Type B pancreatic cell (in vitro differentiated cells): ENCODE measurements around the gene CPSF4L. TPM values are rescaled to one million over a fixed set of nuclear protein-coding genes. Genes with fewer than 3 reads are reported as not detected.
A peak's percentile ranks its signal among the peaks of the same experiment; 100 is the strongest.

Experiments used
- DNase-seq: peaks from one replicate; pipeline ENCODE4 v3.0.0; 2021; ENCODE audit warnings: mixed read lengths; ENCODE audit not compliant: unreplicated experiment; ENCODE audit errors: extremely low spot score
- H3K27ac Mint-ChIP-seq: 2 replicates; pipeline ENCODE4 v1.8.0; 2021; ENCODE audit warnings: mild to moderate bottlenecking, mixed read lengths
- H3K27me3 Mint-ChIP-seq: 2 replicates; pipeline ENCODE4 v1.8.0; 2021; ENCODE audit warnings: mixed read lengths
- H3K36me3 Mint-ChIP-seq: 2 replicates; pipeline ENCODE4 v1.8.0; 2021; ENCODE audit warnings: mixed read lengths
- H3K4me1 Mint-ChIP-seq: one replicate; pipeline ENCODE4 v1.8.0; 2021; ENCODE audit warnings: mixed read lengths; ENCODE audit not compliant: unreplicated experiment
- H3K4me3 Mint-ChIP-seq: 2 replicates; pipeline ENCODE4 v1.8.0; 2021; ENCODE audit warnings: mild to moderate bottlenecking, mixed read lengths
- H3K9me3 Mint-ChIP-seq: 2 replicates; pipeline ENCODE4 v1.8.0; 2021; ENCODE audit warnings: mixed read lengths
- total RNA-seq: library from RNA; stranded (reverse); gene quantifications from 2 replicates; pipeline ENCODE4 v1.2.1, GENCODE V29; 2021; ENCODE audit warnings: low replicate concordance
- TF ChIP-seq, protein P1 (sequence below): fragments of 200-600 bp; sonication (generic); conservative IDR thresholded peaks from 2 replicates; pipeline ENCODE4 v1.5.0; 2021; ENCODE audit warnings: antibody characterized with exemption, mild to moderate bottlenecking

The CPSF4L gene
- total RNA-seq, 1 donor from 2014 or later, result not detected

DNA sequence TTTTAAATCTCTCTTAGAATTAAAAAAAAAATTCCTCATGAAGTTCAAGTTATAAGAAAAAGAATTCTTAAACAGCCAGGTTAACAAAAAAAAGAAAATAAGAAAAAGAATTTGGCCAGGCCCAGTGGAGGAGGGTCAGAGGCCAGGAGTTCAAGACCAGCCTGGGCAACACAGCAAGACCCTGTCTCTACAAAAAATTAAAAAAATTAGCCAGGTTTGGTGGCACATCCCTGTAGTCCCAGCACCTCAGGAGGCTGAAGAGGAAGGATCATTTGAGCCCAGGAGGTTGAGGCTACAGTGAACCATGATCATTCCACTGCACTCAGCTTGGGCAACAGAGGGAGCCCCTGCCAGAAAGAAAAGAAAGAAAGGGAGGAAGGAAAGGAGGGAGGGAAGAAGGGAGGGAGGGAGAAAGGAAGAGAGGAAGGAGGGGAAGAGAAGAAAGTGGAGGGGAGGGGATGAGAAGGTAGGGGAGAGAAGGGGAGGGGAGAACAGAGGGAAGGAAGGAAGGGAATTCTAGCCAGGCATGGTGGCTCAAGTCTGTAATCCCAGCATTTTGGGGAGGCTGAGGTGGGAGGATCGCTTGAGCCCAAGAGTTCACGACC lies 38.0 kb downstream of the CPSF4L start:
- Mint-ChIP-seq H3K9me3 (no peaks in the 10 kb centered on the region), H3K27ac (no peak overlapping the region), H3K4me1 (peaks cover 18% of the 10 kb centered on the region), H3K27me3 (no peaks in the 10 kb centered on the region), H3K4me3 (no peak overlapping the region), H3K36me3 (peaks cover 4% of the 10 kb centered on the region)
- TF ChIP-seq, protein P1, sequence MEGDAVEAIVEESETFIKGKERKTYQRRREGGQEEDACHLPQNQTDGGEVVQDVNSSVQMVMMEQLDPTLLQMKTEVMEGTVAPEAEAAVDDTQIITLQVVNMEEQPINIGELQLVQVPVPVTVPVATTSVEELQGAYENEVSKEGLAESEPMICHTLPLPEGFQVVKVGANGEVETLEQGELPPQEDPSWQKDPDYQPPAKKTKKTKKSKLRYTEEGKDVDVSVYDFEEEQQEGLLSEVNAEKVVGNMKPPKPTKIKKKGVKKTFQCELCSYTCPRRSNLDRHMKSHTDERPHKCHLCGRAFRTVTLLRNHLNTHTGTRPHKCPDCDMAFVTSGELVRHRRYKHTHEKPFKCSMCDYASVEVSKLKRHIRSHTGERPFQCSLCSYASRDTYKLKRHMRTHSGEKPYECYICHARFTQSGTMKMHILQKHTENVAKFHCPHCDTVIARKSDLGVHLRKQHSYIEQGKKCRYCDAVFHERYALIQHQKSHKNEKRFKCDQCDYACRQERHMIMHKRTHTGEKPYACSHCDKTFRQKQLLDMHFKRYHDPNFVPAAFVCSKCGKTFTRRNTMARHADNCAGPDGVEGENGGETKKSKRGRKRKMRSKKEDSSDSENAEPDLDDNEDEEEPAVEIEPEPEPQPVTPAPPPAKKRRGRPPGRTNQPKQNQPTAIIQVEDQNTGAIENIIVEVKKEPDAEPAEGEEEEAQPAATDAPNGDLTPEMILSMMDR, result no peak
- DNase-seq, result no peak

GRCh38 chr17:73215447-73215846 lies 46.2 kb downstream of the CPSF4L start:
- no peaks in the 10 kb centered on the region for H3K27me3 Mint-ChIP-seq
- H3K9me3 Mint-ChIP-seq, result no peaks in the 10 kb centered on the region
- DNase-seq, result no peak
- TF ChIP-seq, protein P1, result peak; percentile 33
- H3K4me1 Mint-ChIP-seq, result peaks cover 6% of the 10 kb centered on the region
- peaks cover 16% of the 10 kb centered on the region for H3K36me3 Mint-ChIP-seq
- H3K4me3 Mint-ChIP-seq, result no peak overlapping the region
- H3K27ac Mint-ChIP-seq, result no peak overlapping the region

DNA sequence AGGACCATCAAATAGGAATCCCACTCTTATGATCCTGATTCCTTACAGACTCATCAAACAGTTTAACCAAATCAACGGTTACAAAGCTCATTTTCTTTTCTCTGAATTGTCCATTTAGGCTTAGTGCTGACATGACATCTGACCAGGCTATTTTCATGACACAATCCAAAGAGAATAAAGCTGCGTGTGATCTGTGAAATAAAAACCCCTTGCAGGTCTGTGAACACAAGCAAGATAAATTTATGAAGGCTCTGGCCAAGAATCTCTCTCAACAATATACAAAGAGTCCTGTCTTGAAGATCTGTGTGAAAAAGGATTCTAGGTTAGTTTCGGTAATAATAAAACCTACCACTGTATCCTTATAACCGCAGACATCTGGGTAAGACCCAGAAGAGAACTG lies 46.8 kb downstream of the CPSF4L start:
- TF ChIP-seq, protein P1, result no peak
- Mint-ChIP-seq H3K27me3 (no peaks in the 10 kb centered on the region), H3K4me1 (peaks cover 6% of the 10 kb centered on the region), H3K4me3 (no peak overlapping the region), H3K9me3 (no peaks in the 10 kb centered on the region), H3K36me3 (peaks cover 17% of the 10 kb centered on the region), H3K27ac (no peak overlapping the region)
- DNase-seq, result no peak

GRCh38 chr17:73214008-73214407 lies 47.7 kb downstream of the CPSF4L start:
- no peak overlapping the region for H3K4me3 Mint-ChIP-seq
- H3K27me3 Mint-ChIP-seq, result no peaks in the 10 kb centered on the region
- TF ChIP-seq, protein P1, result no peak
- peaks cover 19% of the 10 kb centered on the region for H3K36me3 Mint-ChIP-seq
- no peak for DNase-seq
- no peak overlapping the region for H3K27ac Mint-ChIP-seq
- H3K4me1 Mint-ChIP-seq, result peaks cover 6% of the 10 kb centered on the region
- no peaks in the 10 kb centered on the region for H3K9me3 Mint-ChIP-seq

- Mint-ChIP-seq H3K9me3 (no peaks in the 10 kb centered on the region), H3K27me3 (no peaks in the 10 kb centered on the region), H3K27ac (no peak overlapping the region), H3K4me1 (peaks cover 6% of the 10 kb centered on the region), H3K4me3 (no peak overlapping the region), H3K36me3 (peaks cover 29% of the 10 kb centered on the region)
- no peak for DNase-seq
- TF ChIP-seq, protein P1, result no peak
Measured at GRCh38 chr17:73211745-73212144, 49.9 kb downstream of the CPSF4L start.
